ENCODE results near the gene SELPLG.
"Not testable (repeated sequence)": the region's sequence is repeated elsewhere in the genome, so short reads cannot be mapped to it uniquely, and the experiment has no call there.

GRCh38 chr12:108654622-108655021, 20.9 kb upstream of the SELPLG start:
- TF ChIP-seq CTCF (conservative IDR thresholded peaks at IDR 0.05; ENCODE audit: low read length); EZH2phosphoT487 (IDR thresholded peaks at IDR 0.05; ENCODE audit: borderline replicate concordance): not testable (repeated sequence)
